WERI-Rb-1 (cell line): ENCODE results near the gene NAT16.

Source experiments
- DNase-seq: peaks from one replicate; pipeline ENCODE4 v3.0.0-alpha.2; 2020
- H3K27ac ChIP-seq: fragments of 250-450 bp; sonication (Bioruptor Pico); 2 replicates; pipeline ENCODE4 v1.5.1; 2020; ENCODE audit warnings: mild to moderate bottlenecking, moderate library complexity
- H3K27me3 ChIP-seq: fragments of 250-450 bp; sonication (Bioruptor Pico); 2 replicates; pipeline ENCODE4 v1.5.1; 2021; ENCODE audit warnings: mild to moderate bottlenecking, low read depth, moderate library complexity; ENCODE audit not compliant: insufficient read depth, severe bottlenecking
- H3K36me3 ChIP-seq: fragments of 250-450 bp; sonication (Bioruptor Pico); 2 replicates; pipeline ENCODE4 v1.5.1; 2020; ENCODE audit warnings: mild to moderate bottlenecking, moderate library complexity
- H3K4me3 ChIP-seq: 2 replicates; pipeline ENCODE4 v1.5.1; 2011; ENCODE audit warnings: low read depth, mild to moderate bottlenecking, control low read depth, low read length
- H3K9me3 ChIP-seq: fragments of 250-450 bp; sonication (Bioruptor Pico); 2 replicates; pipeline ENCODE4 v1.5.1; 2021; ENCODE audit warnings: mild to moderate bottlenecking, moderate library complexity; ENCODE audit not compliant: severe bottlenecking
- TF ChIP-seq, protein P1 (sequence below): IDR thresholded peaks from 2 replicates; pipeline ENCODE4 v1.5.1; 2011; ENCODE audit warnings: low read depth, mild to moderate bottlenecking, control low read depth, inconsistent platforms, low read length

Gene NAT16

DNA sequence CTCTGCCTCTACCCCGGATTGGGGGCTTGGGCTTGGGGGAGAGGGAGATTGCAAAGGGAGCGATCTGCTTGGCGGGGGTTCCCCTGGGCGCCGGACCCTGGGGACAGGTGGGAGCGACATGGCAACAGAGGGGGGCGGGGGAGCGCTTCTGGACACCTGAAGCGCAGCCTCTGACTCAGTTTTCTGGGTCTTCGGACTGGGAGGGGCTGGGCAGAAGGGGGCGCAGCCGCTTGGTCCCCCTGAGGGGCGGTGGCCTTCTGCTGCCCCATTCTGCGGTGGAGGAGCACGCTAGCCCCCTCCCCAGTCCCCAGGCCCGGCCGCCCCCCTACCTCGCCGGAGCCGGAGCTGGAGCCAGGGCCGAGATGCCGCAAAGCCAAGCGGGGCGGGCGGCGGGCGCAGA is 380 bp downstream of the NAT16 start:
- Histone ChIP-seq H3K27ac (no peak overlapping the region), H3K4me3 (no peak overlapping the region), H3K36me3 (no peaks in the 10 kb centered on the region), H3K27me3 (peaks cover 74% of the 10 kb centered on the region), H3K9me3 (no peaks in the 10 kb centered on the region)
- TF ChIP-seq, protein P1, sequence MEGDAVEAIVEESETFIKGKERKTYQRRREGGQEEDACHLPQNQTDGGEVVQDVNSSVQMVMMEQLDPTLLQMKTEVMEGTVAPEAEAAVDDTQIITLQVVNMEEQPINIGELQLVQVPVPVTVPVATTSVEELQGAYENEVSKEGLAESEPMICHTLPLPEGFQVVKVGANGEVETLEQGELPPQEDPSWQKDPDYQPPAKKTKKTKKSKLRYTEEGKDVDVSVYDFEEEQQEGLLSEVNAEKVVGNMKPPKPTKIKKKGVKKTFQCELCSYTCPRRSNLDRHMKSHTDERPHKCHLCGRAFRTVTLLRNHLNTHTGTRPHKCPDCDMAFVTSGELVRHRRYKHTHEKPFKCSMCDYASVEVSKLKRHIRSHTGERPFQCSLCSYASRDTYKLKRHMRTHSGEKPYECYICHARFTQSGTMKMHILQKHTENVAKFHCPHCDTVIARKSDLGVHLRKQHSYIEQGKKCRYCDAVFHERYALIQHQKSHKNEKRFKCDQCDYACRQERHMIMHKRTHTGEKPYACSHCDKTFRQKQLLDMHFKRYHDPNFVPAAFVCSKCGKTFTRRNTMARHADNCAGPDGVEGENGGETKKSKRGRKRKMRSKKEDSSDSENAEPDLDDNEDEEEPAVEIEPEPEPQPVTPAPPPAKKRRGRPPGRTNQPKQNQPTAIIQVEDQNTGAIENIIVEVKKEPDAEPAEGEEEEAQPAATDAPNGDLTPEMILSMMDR, result no peak
- DNase-seq, result no peak

DNA sequence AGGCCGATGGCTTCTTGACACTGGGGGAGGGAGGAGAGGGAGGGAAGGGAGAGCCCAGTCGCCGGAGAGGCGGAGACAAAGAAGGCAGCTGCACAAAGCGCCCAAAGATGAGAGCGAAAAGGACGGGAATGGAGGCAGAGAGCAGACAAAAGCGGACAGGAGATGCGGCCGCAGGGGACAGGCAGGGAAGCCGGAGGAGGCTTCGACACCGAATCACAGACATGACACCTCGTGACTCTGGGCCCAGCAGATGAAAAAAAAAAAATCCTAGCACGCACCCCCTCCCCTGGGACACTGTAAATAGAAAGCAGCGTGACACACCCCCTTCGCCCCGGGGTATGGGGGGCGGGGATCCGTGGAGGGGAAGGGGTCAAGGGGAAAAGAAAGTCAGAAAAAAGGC is 976 bp downstream of the NAT16 start:
- TF ChIP-seq, protein P1, result no peak
- H3K27me3 ChIP-seq, result peaks cover 74% of the 10 kb centered on the region
- no peak for DNase-seq
- no peak overlapping the region for H3K27ac ChIP-seq
- H3K4me3 ChIP-seq, result no peak overlapping the region
- H3K36me3 ChIP-seq, result no peaks in the 10 kb centered on the region
- peaks cover 2% of the 10 kb centered on the region for H3K9me3 ChIP-seq

DNA sequence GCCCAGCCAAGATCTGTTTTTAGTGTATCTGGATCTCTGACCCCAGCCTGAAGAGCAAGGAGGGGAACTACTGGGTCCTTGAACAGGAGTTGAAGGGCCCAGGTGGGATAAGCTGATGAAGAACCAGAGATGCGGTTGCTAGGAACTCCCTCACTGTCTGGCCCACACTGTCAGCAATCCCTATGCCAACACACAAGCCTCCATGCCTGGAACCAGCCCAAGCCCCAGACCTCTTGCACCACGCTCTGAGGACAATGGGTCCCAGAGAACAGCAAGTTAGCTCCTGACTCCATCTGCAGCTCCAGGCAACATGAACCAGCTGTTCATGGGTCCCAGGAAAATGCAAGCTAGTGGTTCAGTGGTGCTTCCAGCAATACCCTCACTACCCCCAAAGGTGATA is 2.4 kb downstream of the NAT16 start:
- H3K36me3 ChIP-seq, result no peaks in the 10 kb centered on the region
- H3K27me3 ChIP-seq, result peaks cover 81% of the 10 kb centered on the region
- H3K27ac ChIP-seq, result no peak overlapping the region
- H3K4me3 ChIP-seq, result no peak overlapping the region
- peaks cover 9% of the 10 kb centered on the region for H3K9me3 ChIP-seq
- DNase-seq, result no peak
- TF ChIP-seq, protein P1, result no peak

DNA sequence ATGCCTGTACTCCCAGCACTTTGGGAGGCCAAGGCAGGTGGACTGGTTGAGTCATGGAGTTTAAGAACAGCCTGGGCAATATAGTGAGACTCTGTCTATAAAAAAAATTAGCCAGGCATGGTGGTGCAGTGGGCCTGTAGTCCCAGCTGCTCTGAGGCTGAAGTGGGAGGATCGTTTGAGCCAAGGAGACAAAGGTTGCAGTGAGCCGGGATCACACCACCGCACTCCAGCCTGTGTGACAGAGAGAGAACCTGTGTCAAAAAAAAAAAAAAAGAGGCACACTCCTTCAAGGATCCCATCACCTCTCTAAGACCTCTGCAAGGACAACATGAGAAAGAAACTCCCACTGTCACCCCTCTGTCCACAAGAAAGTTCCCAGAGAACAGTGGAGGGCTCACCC is 4.4 kb downstream of the NAT16 start:
- H3K9me3 ChIP-seq, result peaks cover 9% of the 10 kb centered on the region
- H3K4me3 ChIP-seq, result no peak overlapping the region
- no peaks in the 10 kb centered on the region for H3K36me3 ChIP-seq
- peaks cover 81% of the 10 kb centered on the region for H3K27me3 ChIP-seq
- TF ChIP-seq, protein P1, result no peak
- DNase-seq, result no peak
- no peak overlapping the region for H3K27ac ChIP-seq

DNA sequence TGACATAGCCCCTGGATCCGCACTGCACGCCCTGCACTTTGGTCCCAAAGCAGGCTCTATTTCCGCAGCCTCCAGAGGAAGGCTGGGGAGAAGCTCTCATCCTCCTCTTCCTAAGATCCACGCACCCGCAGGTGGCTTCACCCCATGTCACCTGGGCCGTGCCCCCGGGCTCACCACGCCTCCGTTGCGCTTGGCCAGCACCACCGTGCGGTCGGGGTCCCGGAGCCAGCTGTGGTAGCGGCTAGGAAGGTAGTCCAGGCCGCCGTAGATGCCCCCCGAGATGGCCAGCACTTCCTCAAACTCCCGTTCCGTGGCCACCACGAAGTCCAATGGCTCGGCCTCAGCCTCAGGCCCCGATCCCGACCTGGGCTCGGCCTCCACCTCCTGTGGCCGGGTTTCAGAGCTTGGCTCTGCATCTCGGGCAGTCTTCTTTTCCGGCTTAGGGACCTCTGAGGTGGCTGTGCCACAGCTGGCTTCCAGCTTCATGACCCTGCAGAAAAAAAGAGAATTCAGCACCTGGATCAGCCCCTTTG is 5.7 kb downstream of the NAT16 start:
- TF ChIP-seq, protein P1, result no peak
- no peaks in the 10 kb centered on the region for H3K36me3 ChIP-seq
- H3K4me3 ChIP-seq, result no peak overlapping the region
- peaks cover 82% of the 10 kb centered on the region for H3K27me3 ChIP-seq
- H3K9me3 ChIP-seq, result peaks cover 9% of the 10 kb centered on the region
- no peak for DNase-seq
- no peak overlapping the region for H3K27ac ChIP-seq

DNA sequence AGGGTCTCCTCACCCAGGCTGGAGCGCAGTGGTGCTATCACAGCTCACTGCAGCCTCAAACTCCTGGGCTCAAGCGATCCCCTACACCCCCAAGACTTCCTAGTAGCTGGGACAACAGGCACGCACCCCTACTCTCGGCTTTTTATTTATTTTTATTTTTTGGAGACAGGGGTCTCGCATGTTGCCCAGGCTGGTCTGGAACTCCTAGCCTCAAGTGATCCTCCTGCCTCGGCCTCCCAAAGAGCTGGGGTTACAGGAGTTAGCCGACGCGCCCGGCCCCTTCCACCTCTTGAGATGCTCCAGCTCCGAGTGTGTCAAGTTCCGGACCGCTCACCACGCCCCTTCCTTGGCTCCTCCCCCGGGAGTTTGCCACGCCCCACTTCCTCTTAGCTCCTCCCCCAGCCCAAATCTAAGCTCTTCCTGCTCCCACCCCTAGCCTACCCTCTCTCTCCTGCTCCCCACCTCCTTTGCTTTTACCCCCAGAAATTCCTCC is 6.3 kb downstream of the NAT16 start:
- DNase-seq, result no peak
- H3K27ac ChIP-seq, result no peak overlapping the region
- H3K4me3 ChIP-seq, result no peak overlapping the region
- no peaks in the 10 kb centered on the region for H3K36me3 ChIP-seq
- peaks cover 88% of the 10 kb centered on the region for H3K27me3 ChIP-seq
- TF ChIP-seq, protein P1, result no peak
- H3K9me3 ChIP-seq, result peaks cover 9% of the 10 kb centered on the region
